ENCODE results near the gene CTSD. TPM values are rescaled to one million over a fixed set of nuclear protein-coding genes. Genes with fewer than 3 reads are reported as not detected.

CTSD gene
- total and polyA plus RNA-seq, 2 of the 4 experiments (the other 2 are of a cell fraction) = 39.8 to 166 TPM

GRCh38 chr11:1773131-1773993 is 9.6 kb upstream of the CTSD start:
- CTCF ChIA-PET = interaction anchor here (0.6 kb wide), 2 partner anchors 182 to 308 kb away, joined by 3 read pairs; no protein-coding TSS in a partner anchor
- POLR2A ChIA-PET (ENCODE audit: unreplicated experiment) = no interaction called here
- H3K9ac ChIP-seq (ENCODE audit: low read depth, low read length) = no peak overlapping the region
- intact Hi-C loops (cut with micrococcal nuclease) (no loop called here), in situ Hi-C loops (cut with MboI; ENCODE audit: low sequenced_read_pairs) (no loop called here), dilution Hi-C loops (cut with HindIII; ENCODE audit: low sequenced_read_pairs, unreplicated experiment) (no loop called here)
- WGBS, 2 experiments (ENCODE audit: extremely low coverage in 2 of 2, insufficient read length in 1 of 2) = 40% methylated on average over 1 of the region's 10 CpGs; no CpG with 5 or more reads in 1 of the 2 experiments
- DNase-seq = no peak
- peak overlapping the region; percentile 95 for H2AK5ac ChIP-seq (ENCODE audit: low read depth, low read length)
- peaks cover 8% of the 10 kb centered on the region for H3K9me1 ChIP-seq (ENCODE audit: insufficient read depth, low read length)
- peak overlapping the region; percentile 83 for H2BK5ac ChIP-seq (ENCODE audit: low read depth, low read length, poor library complexity, severe bottlenecking)
- H3K18ac ChIP-seq (ENCODE audit: low read depth, low read length) = peak overlapping the region; percentile 75
- H4K91ac ChIP-seq (ENCODE audit: insufficient read depth, low read depth, low read length) = peak overlapping the region; percentile 75
- H4K20me1 ChIP-seq (ENCODE audit: insufficient read depth, low read length) = no peaks in the 10 kb centered on the region
- no peak overlapping the region; the same call in 1 of the 2 replicates for H3K56ac ChIP-seq (ENCODE audit: extremely low read depth, insufficient read depth, low read length)
- H2AK9ac ChIP-seq (replicated peaks; ENCODE audit: low read depth, low read length, poor library complexity) = no peak overlapping the region
- H3K4me1 ChIP-seq (ENCODE audit: control insufficient read depth, insufficient read depth, low read length) = peaks cover 14% of the 10 kb centered on the region
- no peak overlapping the region for H3K27ac ChIP-seq (ENCODE audit: insufficient read depth, low read length)
- H3K4ac ChIP-seq (ENCODE audit: low read depth, low read length) = peak overlapping the region; percentile 51
- peak overlapping the region; percentile 33 to 51; a peak in 3 of 4 replicates for H4K8ac ChIP-seq (ENCODE audit: low read depth in 2 of 2, low read length in 2 of 2)
- H3K36me3 ChIP-seq (ENCODE audit: control insufficient read depth, insufficient read depth, low read length) = no peaks in the 10 kb centered on the region
- H3K79me1 ChIP-seq (ENCODE audit: low read depth in 1 of 2, low read length in 2 of 2) = no peaks in the 10 kb centered on the region
- BruUV-seq (replicated peaks) = no TSS peak
- peak overlapping the region; percentile 57; the same call in 2 of the 3 replicates for H2BK15ac ChIP-seq (ENCODE audit: low read depth, low read length)
- peak overlapping the region; percentile 38; the same call in 1 of the 2 replicates for H3K14ac ChIP-seq (replicated peaks; ENCODE audit: low read depth, low read length)
- H3K9me3 ChIP-seq (ENCODE audit: control insufficient read depth, insufficient read depth, low read length) = peaks cover 9% of the 10 kb centered on the region
- H3K4me3 ChIP-seq (ENCODE audit: insufficient read depth, low read depth, low read length) = no peak overlapping the region
- no peak for TF ChIP-seq MXI1 (IDR thresholded peaks at IDR 0.05; ENCODE audit: borderline replicate concordance, low read depth, low read length)
- TF ChIP-seq CEBPB (IDR thresholded peaks at IDR 0.05; ENCODE audit: low read depth, low read length) = no peak
- no peak for TF ChIP-seq CTCF (conservative IDR thresholded peaks at IDR 0.05; ENCODE audit: low read depth, low read length)
- no peak for TF ChIP-seq RFX5 (IDR thresholded peaks at IDR 0.05; ENCODE audit: low read depth, low read length)
- no peak for TF ChIP-seq CHD1 (IDR thresholded peaks at IDR 0.05; ENCODE audit: low read depth, low read length)
- no peak for TF ChIP-seq MAFK (IDR thresholded peaks at IDR 0.05; ENCODE audit: low read depth, low read length)
- no peak for TF ChIP-seq NFE2L2 (IDR thresholded peaks at IDR 0.05; ENCODE audit: low read depth, low read length)
- peak overlapping the region; percentile 84 for H2BK120ac ChIP-seq (ENCODE audit: low read depth, low read length)
- H3K23ac ChIP-seq (ENCODE audit: low read depth, low read length) = no peak overlapping the region; the same call in 1 of the 2 replicates
- peak overlapping the region; percentile 33; the same call in 1 of the 2 replicates for H4K5ac ChIP-seq (ENCODE audit: low read depth, low read length)
- H2BK20ac ChIP-seq (ENCODE audit: low read depth, low read length) = peak overlapping the region; percentile 43; the same call in 1 of the 2 replicates
- H3K4me2 ChIP-seq (ENCODE audit: low read depth, low read length) = no peak overlapping the region
- H3K27me3 ChIP-seq (ENCODE audit: control insufficient read depth, insufficient read depth, low read length) = peaks cover 8% of the 10 kb centered on the region; the same call in 1 of the 2 replicates
- H2AFZ ChIP-seq (replicated peaks; ENCODE audit: low read length, poor library complexity) = peak overlapping the region; percentile 4
- no peak for ATAC-seq (ENCODE audit: low read depth)

Data from IMR-90 (cell line).